ENCODE data around the gene POLR1D.

DNA sequence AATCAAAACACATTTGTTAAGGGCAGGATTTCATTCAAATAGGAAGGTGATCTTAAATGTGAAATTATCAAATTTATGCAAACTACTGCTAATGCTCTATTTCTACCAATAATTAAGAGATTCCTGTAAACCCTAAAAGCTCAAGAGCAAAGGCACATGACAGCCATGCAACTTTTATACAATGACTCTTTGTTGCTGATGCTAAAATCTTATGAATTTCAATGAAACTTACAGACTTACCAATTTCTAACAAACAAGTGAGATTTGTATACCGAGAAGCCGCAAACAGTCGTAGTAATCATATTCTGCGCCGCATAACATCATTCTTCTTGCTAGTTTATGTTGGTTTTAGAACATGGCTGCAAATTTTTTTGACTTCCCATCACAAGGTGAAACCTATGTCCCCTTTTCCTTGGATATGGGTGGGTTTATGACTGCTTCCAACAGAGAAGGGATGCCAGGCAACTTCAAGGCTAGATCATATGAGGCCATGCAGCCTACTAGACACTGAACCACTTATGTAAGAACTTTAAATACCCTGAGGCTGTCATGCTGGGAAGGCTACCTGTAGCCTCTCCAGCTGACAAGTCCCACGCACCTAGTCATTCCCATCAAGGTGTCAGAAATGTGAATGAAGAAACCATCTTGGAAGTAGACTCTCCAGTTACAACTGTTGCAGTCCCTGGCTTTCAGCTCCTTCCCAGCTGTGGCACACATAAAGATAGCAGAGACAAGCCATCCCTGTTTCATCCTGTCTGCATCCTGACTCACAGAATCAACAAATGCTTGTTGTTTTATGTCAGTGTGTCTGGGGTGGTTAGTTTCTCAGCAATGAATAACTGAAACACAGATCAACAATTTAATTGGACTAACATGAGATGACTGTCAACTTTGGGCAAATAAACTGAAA lies 43.3 kb upstream of the POLR1D start:
- TF ChIP-seq, protein P1, sequence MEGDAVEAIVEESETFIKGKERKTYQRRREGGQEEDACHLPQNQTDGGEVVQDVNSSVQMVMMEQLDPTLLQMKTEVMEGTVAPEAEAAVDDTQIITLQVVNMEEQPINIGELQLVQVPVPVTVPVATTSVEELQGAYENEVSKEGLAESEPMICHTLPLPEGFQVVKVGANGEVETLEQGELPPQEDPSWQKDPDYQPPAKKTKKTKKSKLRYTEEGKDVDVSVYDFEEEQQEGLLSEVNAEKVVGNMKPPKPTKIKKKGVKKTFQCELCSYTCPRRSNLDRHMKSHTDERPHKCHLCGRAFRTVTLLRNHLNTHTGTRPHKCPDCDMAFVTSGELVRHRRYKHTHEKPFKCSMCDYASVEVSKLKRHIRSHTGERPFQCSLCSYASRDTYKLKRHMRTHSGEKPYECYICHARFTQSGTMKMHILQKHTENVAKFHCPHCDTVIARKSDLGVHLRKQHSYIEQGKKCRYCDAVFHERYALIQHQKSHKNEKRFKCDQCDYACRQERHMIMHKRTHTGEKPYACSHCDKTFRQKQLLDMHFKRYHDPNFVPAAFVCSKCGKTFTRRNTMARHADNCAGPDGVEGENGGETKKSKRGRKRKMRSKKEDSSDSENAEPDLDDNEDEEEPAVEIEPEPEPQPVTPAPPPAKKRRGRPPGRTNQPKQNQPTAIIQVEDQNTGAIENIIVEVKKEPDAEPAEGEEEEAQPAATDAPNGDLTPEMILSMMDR (IDR thresholded peaks at IDR 0.05; ENCODE audit: insufficient read depth, low read length), result no peak
- TF ChIP-seq SPI1 (IDR thresholded peaks at IDR 0.05; ENCODE audit: borderline replicate concordance, low read depth), result no peak
- no peak for TF ChIP-seq POLR2AphosphoS5 (IDR thresholded peaks at IDR 0.05; ENCODE audit: low read depth)
- TF ChIP-seq, protein P2, sequence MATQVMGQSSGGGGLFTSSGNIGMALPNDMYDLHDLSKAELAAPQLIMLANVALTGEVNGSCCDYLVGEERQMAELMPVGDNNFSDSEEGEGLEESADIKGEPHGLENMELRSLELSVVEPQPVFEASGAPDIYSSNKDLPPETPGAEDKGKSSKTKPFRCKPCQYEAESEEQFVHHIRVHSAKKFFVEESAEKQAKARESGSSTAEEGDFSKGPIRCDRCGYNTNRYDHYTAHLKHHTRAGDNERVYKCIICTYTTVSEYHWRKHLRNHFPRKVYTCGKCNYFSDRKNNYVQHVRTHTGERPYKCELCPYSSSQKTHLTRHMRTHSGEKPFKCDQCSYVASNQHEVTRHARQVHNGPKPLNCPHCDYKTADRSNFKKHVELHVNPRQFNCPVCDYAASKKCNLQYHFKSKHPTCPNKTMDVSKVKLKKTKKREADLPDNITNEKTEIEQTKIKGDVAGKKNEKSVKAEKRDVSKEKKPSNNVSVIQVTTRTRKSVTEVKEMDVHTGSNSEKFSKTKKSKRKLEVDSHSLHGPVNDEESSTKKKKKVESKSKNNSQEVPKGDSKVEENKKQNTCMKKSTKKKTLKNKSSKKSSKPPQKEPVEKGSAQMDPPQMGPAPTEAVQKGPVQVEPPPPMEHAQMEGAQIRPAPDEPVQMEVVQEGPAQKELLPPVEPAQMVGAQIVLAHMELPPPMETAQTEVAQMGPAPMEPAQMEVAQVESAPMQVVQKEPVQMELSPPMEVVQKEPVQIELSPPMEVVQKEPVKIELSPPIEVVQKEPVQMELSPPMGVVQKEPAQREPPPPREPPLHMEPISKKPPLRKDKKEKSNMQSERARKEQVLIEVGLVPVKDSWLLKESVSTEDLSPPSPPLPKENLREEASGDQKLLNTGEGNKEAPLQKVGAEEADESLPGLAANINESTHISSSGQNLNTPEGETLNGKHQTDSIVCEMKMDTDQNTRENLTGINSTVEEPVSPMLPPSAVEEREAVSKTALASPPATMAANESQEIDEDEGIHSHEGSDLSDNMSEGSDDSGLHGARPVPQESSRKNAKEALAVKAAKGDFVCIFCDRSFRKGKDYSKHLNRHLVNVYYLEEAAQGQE (IDR thresholded peaks at IDR 0.05; ENCODE audit: insufficient replicate concordance, low read depth), result no peak
- no peak for TF ChIP-seq GABPA (IDR thresholded peaks at IDR 0.05; ENCODE audit: low read depth)
